IMR-90 (cell line): ENCODE measurements around the gene SPACA5. TPM values are rescaled to one million over a fixed set of nuclear protein-coding genes. Genes with fewer than 3 reads are reported as not detected.

Experiments
- ATAC-seq: fragments of 200-7000 bp; cut with Tn5 transposase; 2 replicates; pipeline ENCODE4 v1.9.1; 2020; ENCODE audit warnings: low read depth, mild to moderate bottlenecking, moderate library complexity
- BruUV-seq: library from RNA; stranded (reverse); fragments of 400-500 nt; replicated peaks from 2 replicates; lab custom pipeline; 2021; lab: Mats Ljungman, UMichigan
- CTCF ChIA-PET: fragments of 300-600 bp; formaldehyde crosslinking; extraction: SDS; loops from one replicate; lab custom pipeline; 2021; ENCODE audit warnings: antibody characterized with exemption; lab: Yijun Ruan, JAX
- POLR2A ChIA-PET: fragments of 300-600 bp; sonication (Branson Sonifier 250); formaldehyde crosslinking; loops from one replicate; lab custom pipeline; 2022; ENCODE audit warnings: antibody characterized with exemption; ENCODE audit not compliant: unreplicated experiment; lab: Charles Lee
- DNase-seq: peaks from one replicate; pipeline ENCODE4 v3.0.0; 2013
- H2AFZ ChIP-seq: replicated peaks from 2 replicates; pipeline ENCODE3; 2013; ENCODE audit warnings: low read length, mild to moderate bottlenecking; ENCODE audit not compliant: poor library complexity
- H2AK5ac ChIP-seq: 2 replicates; pipeline ENCODE4 v1.6.1; 2013; ENCODE audit warnings: low read depth, low read length, inconsistent platforms
- H2AK9ac ChIP-seq: replicated peaks from 2 replicates; pipeline ENCODE3; 2013; ENCODE audit warnings: mild to moderate bottlenecking, low read depth, low read length, moderate library complexity; ENCODE audit not compliant: poor library complexity
- H2BK120ac ChIP-seq: 2 replicates; pipeline ENCODE4 v1.6.1; 2013; ENCODE audit warnings: low read depth, low read length, inconsistent platforms
- H2BK15ac ChIP-seq: 3 replicates; pipeline ENCODE4 v1.6.1; 2013; ENCODE audit warnings: low read depth, low read length, inconsistent platforms
- H2BK20ac ChIP-seq: 2 replicates; pipeline ENCODE4 v1.6.1; 2013; ENCODE audit warnings: low read depth, mild to moderate bottlenecking, inconsistent platforms, low read length, moderate library complexity
- H2BK5ac ChIP-seq: 2 replicates; pipeline ENCODE4 v1.6.1; 2013; ENCODE audit warnings: mild to moderate bottlenecking, low read depth, low read length, inconsistent platforms; ENCODE audit not compliant: poor library complexity, severe bottlenecking
- H3K14ac ChIP-seq: replicated peaks from 2 replicates; pipeline ENCODE4 v1.6.1; 2013; ENCODE audit warnings: low read depth, low read length, inconsistent platforms
- H3K18ac ChIP-seq: 2 replicates; pipeline ENCODE4 v1.6.1; 2013; ENCODE audit warnings: low read depth, low read length, control low read depth
- H3K23ac ChIP-seq: 2 replicates; pipeline ENCODE4 v1.6.1; 2013; ENCODE audit warnings: low read depth, low read length, inconsistent platforms
- H3K27ac ChIP-seq: 2 replicates; pipeline ENCODE4 v1.5.1; 2013; ENCODE audit warnings: mild to moderate bottlenecking, control low read depth, low read length; ENCODE audit not compliant: insufficient read depth
- H3K27me3 ChIP-seq: 2 replicates; pipeline ENCODE4 v1.6.1; 2013; ENCODE audit warnings: low read length; ENCODE audit not compliant: control insufficient read depth, insufficient read depth
- H3K36me3 ChIP-seq: 2 replicates; pipeline ENCODE4 v1.6.1; 2013; ENCODE audit warnings: low read length, mixed read lengths; ENCODE audit not compliant: control insufficient read depth, insufficient read depth
- H3K4ac ChIP-seq: 2 replicates; pipeline ENCODE4 v1.6.1; 2013; ENCODE audit warnings: low read depth, low read length, inconsistent platforms
- H3K4me1 ChIP-seq: 2 replicates; pipeline ENCODE4 v1.6.1; 2013; ENCODE audit warnings: low read length, mixed read lengths; ENCODE audit not compliant: control insufficient read depth, insufficient read depth
- H3K4me2 ChIP-seq: 2 replicates; pipeline ENCODE4 v1.6.1; 2013; ENCODE audit warnings: low read depth, mild to moderate bottlenecking, control low read depth, low read length, moderate library complexity
- H3K4me3 ChIP-seq: 2 replicates; pipeline ENCODE4 v1.5.1; 2013; ENCODE audit warnings: low read depth, mild to moderate bottlenecking, control low read depth, low read length, moderate library complexity; ENCODE audit not compliant: insufficient read depth
- H3K56ac ChIP-seq: 2 replicates; pipeline ENCODE4 v1.6.1; 2013; ENCODE audit warnings: low read length, inconsistent platforms; ENCODE audit not compliant: insufficient read depth; ENCODE audit errors: extremely low read depth
- H3K79me1 ChIP-seq, 2 experiments: 2 replicates each; pipeline ENCODE4 v1.6.1; 2013; ENCODE audit warnings: low read length in 2 of 2, inconsistent platforms in 1 of 2, low read depth in 1 of 2
- H3K9ac ChIP-seq: 2 replicates; pipeline ENCODE4 v1.6.1; 2013; ENCODE audit warnings: low read depth, low read length, control low read depth
- H3K9me1 ChIP-seq: 2 replicates; pipeline ENCODE4 v1.6.1; 2013; ENCODE audit warnings: low read length, inconsistent platforms; ENCODE audit not compliant: insufficient read depth
- H3K9me3 ChIP-seq: 2 replicates; pipeline ENCODE4 v1.6.1; 2013; ENCODE audit warnings: low read length; ENCODE audit not compliant: control insufficient read depth, insufficient read depth
- H4K20me1 ChIP-seq: 2 replicates; pipeline ENCODE4 v1.6.1; 2013; ENCODE audit warnings: low read length, inconsistent platforms; ENCODE audit not compliant: insufficient read depth
- H4K5ac ChIP-seq: 2 replicates; pipeline ENCODE4 v1.6.1; 2013; ENCODE audit warnings: mild to moderate bottlenecking, low read depth, low read length, control low read depth
- H4K8ac ChIP-seq, 2 experiments: 2 replicates each; pipeline ENCODE4 v1.6.1; 2013; ENCODE audit warnings: low read depth in 2 of 2, low read length in 2 of 2, control low read depth in 1 of 2, inconsistent platforms in 1 of 2
- H4K91ac ChIP-seq: 2 replicates; pipeline ENCODE4 v1.6.1; 2013; ENCODE audit warnings: low read depth, low read length, inconsistent platforms; ENCODE audit not compliant: insufficient read depth
- BHLHE40 ChIP-seq: fragments of 150-350 bp; IDR thresholded peaks from 2 replicates; pipeline ENCODE4 v1.6.1; 2016; ENCODE audit warnings: mild to moderate bottlenecking, low read depth, low read length
- CEBPB ChIP-seq: IDR thresholded peaks from 2 replicates; pipeline ENCODE4 v1.6.1; 2012; ENCODE audit warnings: low read depth, low read length, improper control_type of control experiment
- CHD1 ChIP-seq: IDR thresholded peaks from 2 replicates; pipeline ENCODE4 v1.6.1; 2012; ENCODE audit warnings: low read depth, low read length, improper control_type of control experiment
- FOS ChIP-seq: fragments of 150-350 bp; IDR thresholded peaks from 2 replicates; pipeline ENCODE4 v1.6.1; 2016; ENCODE audit warnings: low read depth, low read length
- MAZ ChIP-seq: IDR thresholded peaks from 2 replicates; pipeline ENCODE4 v1.6.1; 2012; ENCODE audit warnings: low read depth, mild to moderate bottlenecking, low read length, improper control_type of control experiment, moderate library complexity, borderline replicate concordance
- MXI1 ChIP-seq: IDR thresholded peaks from 2 replicates; pipeline ENCODE4 v1.6.1; 2012; ENCODE audit warnings: low read depth, mild to moderate bottlenecking, low read length, moderate library complexity, borderline replicate concordance
- NFE2L2 ChIP-seq: fragments of 150-350 bp; IDR thresholded peaks from 2 replicates; pipeline ENCODE4 v1.6.1; 2016; ENCODE audit warnings: low read depth, mild to moderate bottlenecking, low read length
- POLR2A ChIP-seq: IDR thresholded peaks from 2 replicates; pipeline ENCODE4 v1.6.1; 2012; ENCODE audit warnings: mild to moderate bottlenecking, low read depth, low read length
- RAD21 ChIP-seq: IDR thresholded peaks from 2 replicates; pipeline ENCODE4 v1.6.1; 2012; ENCODE audit warnings: low read length, improper control_type of control experiment
- RCOR1 ChIP-seq: IDR thresholded peaks from 2 replicates; pipeline ENCODE4 v1.6.1; 2012; ENCODE audit warnings: mild to moderate bottlenecking, low read length, improper control_type of control experiment; ENCODE audit not compliant: insufficient replicate concordance
- RFX5 ChIP-seq: IDR thresholded peaks from 2 replicates; pipeline ENCODE4 v1.8.0; 2012; ENCODE audit warnings: low read depth, mild to moderate bottlenecking, low read length, moderate library complexity
- SMC3 ChIP-seq: fragments of 150-350 bp; IDR thresholded peaks from 2 replicates; pipeline ENCODE4 v1.6.1; 2016; ENCODE audit warnings: low read depth, mild to moderate bottlenecking, antibody characterized with exemption, low read length, moderate library complexity
- WGBS, 2 experiments: methylation state at CpG; one replicate each; pipeline versions ENCODE4 v1.1.5 to v1.1.7; 2013; ENCODE audit warnings: missing lambda C conversion rate in 2 of 2; ENCODE audit not compliant: insufficient read length in 1 of 2; ENCODE audit errors: extremely low coverage in 2 of 2; 5-methylcytosine and 5-hydroxymethylcytosine counted together
- dilution Hi-C: fragments of 300-500 bp; cut with HindIII; formaldehyde crosslinking; loops from one replicate; pipeline ENCODE4 v1.14.3; 2018; ENCODE audit warnings: low sequenced_read_pairs; ENCODE audit not compliant: unreplicated experiment
- in situ Hi-C: fragments of 300-500 bp; cut with MboI; formaldehyde crosslinking; loops from 3 replicates; pipeline ENCODE4 v1.14.3; 2019; ENCODE audit warnings: low sequenced_read_pairs, inconsistent platforms, mixed read lengths
- intact Hi-C: fragments of 100-400 bp; cut with micrococcal nuclease; formaldehyde crosslinking; loops from 2 replicates; pipeline ENCODE4 v1.10.0; 2022
- polyA plus RNA-seq, 3 experiments: library from polyadenylated mRNA; depleted of rRNA; stranded (reverse); fragments of >200 nt; gene quantifications; 2 replicates each; pipeline ENCODE4 v1.2.3, GENCODE V29; 2012; ENCODE audit warnings: low replicate concordance in 1 of 3
- total RNA-seq: library from RNA; depleted of rRNA; stranded (reverse); fragments of >200 nt; gene quantifications from 2 replicates; pipeline ENCODE4 v1.2.3, GENCODE V29; 2012
- TF ChIP-seq, protein P1 (sequence below): fragments of 150-350 bp; IDR thresholded peaks from 2 replicates; pipeline ENCODE4 v1.6.1; 2017; ENCODE audit warnings: mild to moderate bottlenecking, antibody characterized with exemption, low read length, low read depth
- TF ChIP-seq, protein P2 (sequence below): conservative IDR thresholded peaks from 2 replicates; pipeline ENCODE4 v1.5.1; 2012; ENCODE audit warnings: mild to moderate bottlenecking, low read depth, low read length, improper control_type of control experiment
- TF ChIP-seq, protein P3 (sequence below): fragments of 150-350 bp; IDR thresholded peaks from 2 replicates; pipeline ENCODE4 v1.6.1; 2016; ENCODE audit warnings: low read depth, mild to moderate bottlenecking, low read length, moderate library complexity, borderline replicate concordance

SPACA5 gene
- total and polyA plus RNA-seq, 2 of the 4 experiments (the other 2 are of a cell fraction), result not detected

DNA sequence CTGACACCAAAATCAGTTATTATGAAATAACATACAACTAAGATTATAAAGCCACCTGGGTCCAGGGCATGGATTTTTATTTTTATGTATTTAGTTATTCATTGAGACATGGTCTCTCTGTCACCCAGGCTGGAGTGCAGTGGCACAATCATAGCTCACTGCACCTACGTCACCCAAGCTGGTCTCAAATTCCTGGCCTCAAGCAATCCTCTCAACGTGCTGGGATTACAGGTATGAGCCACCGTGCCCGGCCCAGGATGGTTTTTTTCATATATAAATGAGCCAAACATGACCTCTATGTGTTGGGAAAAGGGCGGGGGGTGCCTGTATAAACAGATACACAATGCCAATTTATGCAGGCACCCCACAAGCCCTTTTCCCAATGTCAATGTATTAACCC lies 40.1 kb downstream of the SPACA5 start:
- Histone ChIP-seq H3K27ac (no peak overlapping the region), H3K4me1 (peaks cover 2% of the 10 kb centered on the region; the same call in 1 of the 2 replicates), H3K9me1 (no peaks in the 10 kb centered on the region), H3K9me3 (no peaks in the 10 kb centered on the region), H3K14ac (no peak overlapping the region), H3K27me3 (no peaks in the 10 kb centered on the region), H3K36me3 (no peaks in the 10 kb centered on the region), H2BK5ac (no peak overlapping the region), H3K4me3 (no peak overlapping the region), H3K23ac (no peak overlapping the region), H3K4ac (no peak overlapping the region), H2BK20ac (no peak overlapping the region), H3K9ac (no peak overlapping the region), H3K79me1 (no peaks in the 10 kb centered on the region), H2BK120ac (no peak overlapping the region), H3K4me2 (no peak overlapping the region), H2AK5ac (no peak overlapping the region), H4K5ac (no peak overlapping the region), H2BK15ac (no peak overlapping the region), H4K20me1 (no peaks in the 10 kb centered on the region), H4K8ac (no peak overlapping the region), H2AFZ (no peak overlapping the region), H3K56ac (no peak overlapping the region), H3K18ac (no peak overlapping the region), H2AK9ac (no peak overlapping the region), H4K91ac (no peak overlapping the region)
- dilution Hi-C loops (no loop called here), intact Hi-C loops (no loop called here), in situ Hi-C loops (loop anchor here (25.0 kb wide), 1 partner anchor 510 kb away; no protein-coding TSS in a partner anchor)
- DNase-seq (no peak), ATAC-seq (no peak)
- TF ChIP-seq RAD21, result no peak
- no peak for TF ChIP-seq CEBPB
- TF ChIP-seq SMC3, result no peak
- TF ChIP-seq RCOR1, result no peak
- TF ChIP-seq CHD1, result no peak
- TF ChIP-seq BHLHE40, result no peak
- no peak for TF ChIP-seq MXI1
- TF ChIP-seq POLR2A, result no peak
- TF ChIP-seq FOS, result no peak
- TF ChIP-seq, protein P1, sequence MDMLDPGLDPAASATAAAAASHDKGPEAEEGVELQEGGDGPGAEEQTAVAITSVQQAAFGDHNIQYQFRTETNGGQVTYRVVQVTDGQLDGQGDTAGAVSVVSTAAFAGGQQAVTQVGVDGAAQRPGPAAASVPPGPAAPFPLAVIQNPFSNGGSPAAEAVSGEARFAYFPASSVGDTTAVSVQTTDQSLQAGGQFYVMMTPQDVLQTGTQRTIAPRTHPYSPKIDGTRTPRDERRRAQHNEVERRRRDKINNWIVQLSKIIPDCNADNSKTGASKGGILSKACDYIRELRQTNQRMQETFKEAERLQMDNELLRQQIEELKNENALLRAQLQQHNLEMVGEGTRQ, result no peak
- TF ChIP-seq RFX5, result no peak
- TF ChIP-seq MAZ, result no peak
- TF ChIP-seq, protein P2, sequence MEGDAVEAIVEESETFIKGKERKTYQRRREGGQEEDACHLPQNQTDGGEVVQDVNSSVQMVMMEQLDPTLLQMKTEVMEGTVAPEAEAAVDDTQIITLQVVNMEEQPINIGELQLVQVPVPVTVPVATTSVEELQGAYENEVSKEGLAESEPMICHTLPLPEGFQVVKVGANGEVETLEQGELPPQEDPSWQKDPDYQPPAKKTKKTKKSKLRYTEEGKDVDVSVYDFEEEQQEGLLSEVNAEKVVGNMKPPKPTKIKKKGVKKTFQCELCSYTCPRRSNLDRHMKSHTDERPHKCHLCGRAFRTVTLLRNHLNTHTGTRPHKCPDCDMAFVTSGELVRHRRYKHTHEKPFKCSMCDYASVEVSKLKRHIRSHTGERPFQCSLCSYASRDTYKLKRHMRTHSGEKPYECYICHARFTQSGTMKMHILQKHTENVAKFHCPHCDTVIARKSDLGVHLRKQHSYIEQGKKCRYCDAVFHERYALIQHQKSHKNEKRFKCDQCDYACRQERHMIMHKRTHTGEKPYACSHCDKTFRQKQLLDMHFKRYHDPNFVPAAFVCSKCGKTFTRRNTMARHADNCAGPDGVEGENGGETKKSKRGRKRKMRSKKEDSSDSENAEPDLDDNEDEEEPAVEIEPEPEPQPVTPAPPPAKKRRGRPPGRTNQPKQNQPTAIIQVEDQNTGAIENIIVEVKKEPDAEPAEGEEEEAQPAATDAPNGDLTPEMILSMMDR, result no peak
- TF ChIP-seq, protein P3, sequence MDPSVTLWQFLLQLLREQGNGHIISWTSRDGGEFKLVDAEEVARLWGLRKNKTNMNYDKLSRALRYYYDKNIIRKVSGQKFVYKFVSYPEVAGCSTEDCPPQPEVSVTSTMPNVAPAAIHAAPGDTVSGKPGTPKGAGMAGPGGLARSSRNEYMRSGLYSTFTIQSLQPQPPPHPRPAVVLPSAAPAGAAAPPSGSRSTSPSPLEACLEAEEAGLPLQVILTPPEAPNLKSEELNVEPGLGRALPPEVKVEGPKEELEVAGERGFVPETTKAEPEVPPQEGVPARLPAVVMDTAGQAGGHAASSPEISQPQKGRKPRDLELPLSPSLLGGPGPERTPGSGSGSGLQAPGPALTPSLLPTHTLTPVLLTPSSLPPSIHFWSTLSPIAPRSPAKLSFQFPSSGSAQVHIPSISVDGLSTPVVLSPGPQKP, result no peak
- TF ChIP-seq NFE2L2, result no peak
- POLR2A ChIA-PET, result no interaction called here
- CTCF ChIA-PET, result no interaction called here
- BruUV-seq, result no TSS peak
- no CpG with 5 or more reads among the region's 5 CpGs for WGBS, 2 experiments
